HepG2 (cell line): ENCODE data around the gene CPNE4.

ENCODE experiments used
- CCAR2 ChIP-seq: fragments of 200-400 bp; formaldehyde crosslinking; optimal IDR thresholded peaks from 2 replicates; pipeline ENCODE3; 2018; ENCODE audit warnings: low read depth, mild to moderate bottlenecking, low read length, moderate library complexity
- REL ChIP-seq: sonication (generic); formaldehyde crosslinking; conservative IDR thresholded peaks from 2 replicates; pipeline ENCODE4 v1.8.0; 2022; ENCODE audit warnings: mild to moderate bottlenecking, missing genetic modification reagents, moderate library complexity
- TAF1 ChIP-seq: sonication (generic); formaldehyde crosslinking; IDR thresholded peaks from 2 replicates; pipeline ENCODE4 v1.4.0; 2020; ENCODE audit warnings: missing genetic modification reagents
- ZC3H4 ChIP-seq: sonication (generic); formaldehyde crosslinking; IDR thresholded peaks from 2 replicates; pipeline ENCODE4 v1.4.0; 2020; ENCODE audit warnings: missing genetic modification reagents, borderline replicate concordance
- ZNF235 ChIP-seq: sonication (generic); formaldehyde crosslinking; IDR thresholded peaks from 2 replicates; pipeline ENCODE4 v1.8.1; 2023; ENCODE audit warnings: mild to moderate bottlenecking, missing genetic modification reagents, borderline replicate concordance
- ZNF766 ChIP-seq: sonication (generic); formaldehyde crosslinking; IDR thresholded peaks from 2 replicates; pipeline ENCODE4 v1.5.0; 2020; ENCODE audit warnings: missing genetic modification reagents, borderline replicate concordance
- ZSCAN20 ChIP-seq: sonication (generic); formaldehyde crosslinking; IDR thresholded peaks from 2 replicates; pipeline ENCODE4 v1.4.0; 2020; ENCODE audit warnings: missing genetic modification reagents, mild to moderate bottlenecking, borderline replicate concordance
- TF ChIP-seq, protein P1 (sequence below): sonication (generic); IDR thresholded peaks from 2 replicates; pipeline ENCODE4 v1.6.1; 2016; ENCODE audit warnings: low read depth, borderline replicate concordance
- TF ChIP-seq, protein P2 (sequence below), 2 experiments: IDR thresholded peaks; 2 replicates each; pipeline ENCODE4 v1.6.1; 2011 to 2012; ENCODE audit warnings: low read length in 2 of 2, borderline replicate concordance in 1 of 2, low read depth in 1 of 2, mild to moderate bottlenecking in 1 of 2, moderate library complexity in 1 of 2
- TF ChIP-seq, protein P3 (sequence below): sonication (generic); formaldehyde crosslinking; IDR thresholded peaks from 2 replicates; pipeline ENCODE4 v1.5.0; 2020; ENCODE audit warnings: mild to moderate bottlenecking, missing genetic modification reagents, moderate library complexity
- TF ChIP-seq, protein P4 (sequence below): sonication (generic); formaldehyde crosslinking; conservative IDR thresholded peaks from 2 replicates; pipeline ENCODE4 v1.8.0; 2022; ENCODE audit warnings: mild to moderate bottlenecking, moderate library complexity, missing genetic modification reagents
- TF ChIP-seq, protein P5 (sequence below): sonication (generic); formaldehyde crosslinking; IDR thresholded peaks from 2 replicates; pipeline ENCODE4 v1.9.0; 2022; ENCODE audit warnings: low read depth, missing genetic modification reagents

DNA sequence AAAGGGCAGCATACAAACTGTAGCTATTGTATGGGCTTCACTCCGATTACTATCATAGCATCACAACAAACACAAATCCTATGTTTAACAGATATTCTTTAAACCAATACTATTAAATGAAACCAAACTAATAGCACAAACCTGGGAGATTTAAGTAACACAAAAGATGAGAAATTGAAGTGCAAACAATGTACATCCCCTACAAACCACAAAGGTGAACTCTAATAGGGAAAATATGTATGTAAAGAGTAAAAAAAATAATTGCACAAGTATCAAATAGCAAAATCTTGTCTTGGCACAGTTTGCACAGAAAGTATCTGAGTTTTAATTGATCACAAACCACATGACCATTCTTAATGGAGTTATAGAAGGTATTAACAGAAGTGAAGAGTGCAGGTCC lies 138.5 kb downstream of the CPNE4 start:
- TF ChIP-seq REL (CRISPR knock-in tag): no peak
- TF ChIP-seq, protein P1, sequence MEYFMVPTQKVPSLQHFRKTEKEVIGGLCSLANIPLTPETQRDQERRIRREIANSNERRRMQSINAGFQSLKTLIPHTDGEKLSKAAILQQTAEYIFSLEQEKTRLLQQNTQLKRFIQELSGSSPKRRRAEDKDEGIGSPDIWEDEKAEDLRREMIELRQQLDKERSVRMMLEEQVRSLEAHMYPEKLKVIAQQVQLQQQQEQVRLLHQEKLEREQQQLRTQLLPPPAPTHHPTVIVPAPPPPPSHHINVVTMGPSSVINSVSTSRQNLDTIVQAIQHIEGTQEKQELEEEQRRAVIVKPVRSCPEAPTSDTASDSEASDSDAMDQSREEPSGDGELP: no peak
- TF ChIP-seq, protein P2, sequence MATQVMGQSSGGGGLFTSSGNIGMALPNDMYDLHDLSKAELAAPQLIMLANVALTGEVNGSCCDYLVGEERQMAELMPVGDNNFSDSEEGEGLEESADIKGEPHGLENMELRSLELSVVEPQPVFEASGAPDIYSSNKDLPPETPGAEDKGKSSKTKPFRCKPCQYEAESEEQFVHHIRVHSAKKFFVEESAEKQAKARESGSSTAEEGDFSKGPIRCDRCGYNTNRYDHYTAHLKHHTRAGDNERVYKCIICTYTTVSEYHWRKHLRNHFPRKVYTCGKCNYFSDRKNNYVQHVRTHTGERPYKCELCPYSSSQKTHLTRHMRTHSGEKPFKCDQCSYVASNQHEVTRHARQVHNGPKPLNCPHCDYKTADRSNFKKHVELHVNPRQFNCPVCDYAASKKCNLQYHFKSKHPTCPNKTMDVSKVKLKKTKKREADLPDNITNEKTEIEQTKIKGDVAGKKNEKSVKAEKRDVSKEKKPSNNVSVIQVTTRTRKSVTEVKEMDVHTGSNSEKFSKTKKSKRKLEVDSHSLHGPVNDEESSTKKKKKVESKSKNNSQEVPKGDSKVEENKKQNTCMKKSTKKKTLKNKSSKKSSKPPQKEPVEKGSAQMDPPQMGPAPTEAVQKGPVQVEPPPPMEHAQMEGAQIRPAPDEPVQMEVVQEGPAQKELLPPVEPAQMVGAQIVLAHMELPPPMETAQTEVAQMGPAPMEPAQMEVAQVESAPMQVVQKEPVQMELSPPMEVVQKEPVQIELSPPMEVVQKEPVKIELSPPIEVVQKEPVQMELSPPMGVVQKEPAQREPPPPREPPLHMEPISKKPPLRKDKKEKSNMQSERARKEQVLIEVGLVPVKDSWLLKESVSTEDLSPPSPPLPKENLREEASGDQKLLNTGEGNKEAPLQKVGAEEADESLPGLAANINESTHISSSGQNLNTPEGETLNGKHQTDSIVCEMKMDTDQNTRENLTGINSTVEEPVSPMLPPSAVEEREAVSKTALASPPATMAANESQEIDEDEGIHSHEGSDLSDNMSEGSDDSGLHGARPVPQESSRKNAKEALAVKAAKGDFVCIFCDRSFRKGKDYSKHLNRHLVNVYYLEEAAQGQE (IDR thresholded peaks at IDR 0.05; ENCODE audit: borderline replicate concordance in 1 of 2, low read depth in 1 of 2, low read length in 2 of 2): no peak
- TF ChIP-seq, protein P3, sequence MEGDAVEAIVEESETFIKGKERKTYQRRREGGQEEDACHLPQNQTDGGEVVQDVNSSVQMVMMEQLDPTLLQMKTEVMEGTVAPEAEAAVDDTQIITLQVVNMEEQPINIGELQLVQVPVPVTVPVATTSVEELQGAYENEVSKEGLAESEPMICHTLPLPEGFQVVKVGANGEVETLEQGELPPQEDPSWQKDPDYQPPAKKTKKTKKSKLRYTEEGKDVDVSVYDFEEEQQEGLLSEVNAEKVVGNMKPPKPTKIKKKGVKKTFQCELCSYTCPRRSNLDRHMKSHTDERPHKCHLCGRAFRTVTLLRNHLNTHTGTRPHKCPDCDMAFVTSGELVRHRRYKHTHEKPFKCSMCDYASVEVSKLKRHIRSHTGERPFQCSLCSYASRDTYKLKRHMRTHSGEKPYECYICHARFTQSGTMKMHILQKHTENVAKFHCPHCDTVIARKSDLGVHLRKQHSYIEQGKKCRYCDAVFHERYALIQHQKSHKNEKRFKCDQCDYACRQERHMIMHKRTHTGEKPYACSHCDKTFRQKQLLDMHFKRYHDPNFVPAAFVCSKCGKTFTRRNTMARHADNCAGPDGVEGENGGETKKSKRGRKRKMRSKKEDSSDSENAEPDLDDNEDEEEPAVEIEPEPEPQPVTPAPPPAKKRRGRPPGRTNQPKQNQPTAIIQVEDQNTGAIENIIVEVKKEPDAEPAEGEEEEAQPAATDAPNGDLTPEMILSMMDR (CRISPR knock-in tag): no peak
- no peak for TF ChIP-seq TAF1 (CRISPR knock-in tag)
- TF ChIP-seq, protein P4, sequence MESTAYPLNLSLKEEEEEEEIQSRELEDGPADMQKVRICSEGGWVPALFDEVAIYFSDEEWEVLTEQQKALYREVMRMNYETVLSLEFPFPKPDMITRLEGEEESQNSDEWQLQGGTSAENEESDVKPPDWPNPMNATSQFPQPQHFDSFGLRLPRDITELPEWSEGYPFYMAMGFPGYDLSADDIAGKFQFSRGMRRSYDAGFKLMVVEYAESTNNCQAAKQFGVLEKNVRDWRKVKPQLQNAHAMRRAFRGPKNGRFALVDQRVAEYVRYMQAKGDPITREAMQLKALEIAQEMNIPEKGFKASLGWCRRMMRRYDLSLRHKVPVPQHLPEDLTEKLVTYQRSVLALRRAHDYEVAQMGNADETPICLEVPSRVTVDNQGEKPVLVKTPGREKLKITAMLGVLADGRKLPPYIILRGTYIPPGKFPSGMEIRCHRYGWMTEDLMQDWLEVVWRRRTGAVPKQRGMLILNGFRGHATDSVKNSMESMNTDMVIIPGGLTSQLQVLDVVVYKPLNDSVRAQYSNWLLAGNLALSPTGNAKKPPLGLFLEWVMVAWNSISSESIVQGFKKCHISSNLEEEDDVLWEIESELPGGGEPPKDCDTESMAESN: no peak
- TF ChIP-seq ZSCAN20 (CRISPR knock-in tag): no peak
- TF ChIP-seq CCAR2: no peak
- TF ChIP-seq, protein P5, sequence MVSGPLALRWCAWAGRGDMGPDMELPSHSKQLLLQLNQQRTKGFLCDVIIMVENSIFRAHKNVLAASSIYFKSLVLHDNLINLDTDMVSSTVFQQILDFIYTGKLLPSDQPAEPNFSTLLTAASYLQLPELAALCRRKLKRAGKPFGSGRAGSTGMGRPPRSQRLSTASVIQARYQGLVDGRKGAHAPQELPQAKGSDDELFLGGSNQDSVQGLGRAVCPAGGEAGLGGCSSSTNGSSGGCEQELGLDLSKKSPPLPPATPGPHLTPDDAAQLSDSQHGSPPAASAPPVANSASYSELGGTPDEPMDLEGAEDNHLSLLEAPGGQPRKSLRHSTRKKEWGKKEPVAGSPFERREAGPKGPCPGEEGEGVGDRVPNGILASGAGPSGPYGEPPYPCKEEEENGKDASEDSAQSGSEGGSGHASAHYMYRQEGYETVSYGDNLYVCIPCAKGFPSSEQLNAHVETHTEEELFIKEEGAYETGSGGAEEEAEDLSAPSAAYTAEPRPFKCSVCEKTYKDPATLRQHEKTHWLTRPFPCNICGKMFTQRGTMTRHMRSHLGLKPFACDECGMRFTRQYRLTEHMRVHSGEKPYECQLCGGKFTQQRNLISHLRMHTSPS (CRISPR knock-in tag): no peak
- no peak for TF ChIP-seq ZNF235 (CRISPR knock-in tag)
- TF ChIP-seq ZNF766 (CRISPR knock-in tag): no peak
- no peak for TF ChIP-seq ZC3H4 (CRISPR knock-in tag)
